Activated CD8-positive, alpha-beta memory T cell treated with anti-CD3 and anti-CD28 coated beads, Interleukin-2, amount 50 U/mL, for 48 hours (primary cell): Measurements from ENCODE around the gene TOP2A.
"Not testable (repeated sequence)": the region's sequence is repeated elsewhere in the genome, so short reads cannot be mapped to it uniquely, and the experiment has no call there.

Source experiments
- DNase-seq: peaks from one replicate; pipeline ENCODE4 v3.0.0-alpha.2; 2020

Gene TOP2A

DNA sequence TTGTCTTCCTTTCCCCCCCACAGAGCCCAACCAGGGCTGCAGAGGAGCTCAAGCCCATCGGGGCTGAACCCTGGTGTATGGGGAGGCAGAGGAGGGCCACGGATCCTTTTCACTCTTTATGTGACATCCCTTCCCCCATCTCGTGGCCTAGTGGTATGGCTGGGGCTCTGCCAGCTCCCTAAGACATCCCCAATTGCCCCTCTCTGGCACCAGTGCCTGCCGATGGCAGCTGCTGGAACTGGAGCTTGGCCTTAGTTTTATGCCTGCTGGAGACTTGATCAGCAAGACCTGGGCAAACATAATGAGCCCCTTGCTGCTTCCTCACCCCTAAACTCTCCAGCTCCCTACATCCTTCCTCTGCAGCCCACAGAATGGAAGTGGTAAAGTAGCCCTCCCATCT lies 8.0 kb upstream of the TOP2A start:
- DNase-seq: peak; percentile 53

DNA sequence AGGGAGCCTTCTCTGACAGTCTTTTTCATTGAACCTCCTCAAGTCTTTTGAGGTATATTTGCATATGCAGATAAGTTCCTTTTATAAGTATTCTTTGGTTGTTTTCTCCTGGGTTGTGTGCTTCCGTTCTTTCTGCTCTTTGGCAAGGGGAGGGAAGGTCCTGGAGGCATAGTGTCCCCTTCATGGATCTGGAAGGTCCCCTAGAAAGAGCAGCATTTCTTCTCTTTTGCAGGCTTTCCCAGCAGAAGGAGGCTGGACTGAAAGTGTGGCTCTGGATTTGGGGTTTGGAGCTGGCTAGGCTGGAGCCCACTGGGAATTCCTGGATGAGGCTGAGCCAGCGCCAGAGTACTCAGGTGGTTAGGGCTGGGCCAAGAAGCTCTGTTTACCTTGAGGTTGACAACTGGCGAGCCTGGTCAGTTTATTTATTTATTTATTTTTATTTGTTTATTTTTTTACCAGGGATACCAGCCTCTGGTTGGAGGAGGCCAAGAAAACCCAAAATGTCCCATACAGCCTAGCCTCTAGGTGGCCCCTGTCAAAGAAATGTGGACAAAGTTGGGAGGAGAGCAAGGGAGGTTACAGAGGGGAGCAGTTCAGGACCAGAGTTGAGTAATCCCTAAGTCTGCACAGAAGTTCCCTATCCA lies 5.4 kb upstream of the TOP2A start:
- DNase-seq: peak; percentile 20

DNA sequence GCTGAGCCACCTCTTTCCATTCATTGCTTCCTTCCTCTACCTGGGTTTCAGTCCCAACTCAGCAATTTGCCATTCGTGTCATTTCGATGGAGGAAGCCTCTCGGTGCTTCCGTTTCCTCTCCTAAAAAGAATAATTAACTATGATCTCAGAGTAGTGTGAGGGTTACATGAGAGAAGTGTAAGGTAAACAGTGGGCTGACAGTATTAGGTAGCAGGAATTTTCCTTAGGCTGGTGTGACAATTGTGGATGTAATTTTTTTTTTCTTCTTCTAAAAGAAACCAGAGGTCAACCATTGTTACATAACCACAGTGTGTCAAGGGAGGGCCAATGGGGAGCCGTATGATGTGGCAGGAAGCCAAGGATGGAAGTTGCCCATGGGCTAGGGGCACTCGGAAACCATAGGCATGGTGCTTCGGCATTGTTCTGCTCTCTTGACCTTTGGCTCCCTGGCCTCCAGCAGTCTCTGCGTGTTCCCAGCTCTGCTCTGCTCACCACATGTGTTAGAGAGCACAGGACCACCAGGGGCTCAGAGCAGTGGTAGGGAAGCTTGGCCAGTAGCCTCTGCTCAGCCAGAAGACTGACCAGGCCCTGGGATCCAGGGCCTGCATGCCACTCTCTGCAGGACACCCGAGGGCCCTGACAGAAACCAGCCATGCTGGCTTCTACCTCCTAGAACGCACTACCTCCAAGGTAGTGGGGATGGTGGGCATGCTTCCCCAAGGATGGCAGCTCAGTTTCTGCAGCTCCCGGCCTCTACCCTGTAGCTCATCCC lies 2.0 kb upstream of the TOP2A start:
- DNase-seq: peak; percentile 47

DNA sequence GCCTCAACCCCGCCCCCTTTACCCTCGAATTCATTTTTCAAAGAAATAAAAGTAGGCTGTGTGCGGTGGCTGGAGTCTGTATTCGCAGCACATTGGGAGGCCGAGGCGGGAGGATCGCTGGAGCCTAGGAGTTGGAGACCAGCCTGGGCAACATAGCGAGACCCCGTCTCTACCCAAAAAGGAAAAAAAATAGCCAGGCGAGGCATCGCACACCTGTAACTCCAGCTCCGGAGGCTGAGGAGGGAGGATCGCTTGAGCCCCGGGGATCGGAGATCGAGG lies 671 bp upstream of the TOP2A start:
- peak; percentile 60 for DNase-seq

DNA sequence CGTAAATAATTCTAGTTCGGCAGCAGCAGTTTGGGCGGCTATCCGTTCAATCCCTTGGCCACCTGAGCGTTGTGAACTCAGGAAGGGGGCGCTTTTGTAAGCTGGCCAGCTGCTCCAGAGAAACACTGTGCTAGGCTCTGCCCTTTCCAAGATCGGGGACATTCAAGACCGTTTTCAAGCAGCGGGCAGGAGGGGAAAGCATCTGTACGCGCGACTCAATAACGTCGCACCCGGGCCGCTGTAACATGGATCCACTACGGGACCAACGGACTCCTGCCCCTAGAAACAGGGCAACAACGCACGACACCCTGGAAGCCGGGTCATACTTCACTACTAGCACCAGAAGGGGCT lies 463 bp downstream of the TOP2A start:
- no peak for DNase-seq

DNA sequence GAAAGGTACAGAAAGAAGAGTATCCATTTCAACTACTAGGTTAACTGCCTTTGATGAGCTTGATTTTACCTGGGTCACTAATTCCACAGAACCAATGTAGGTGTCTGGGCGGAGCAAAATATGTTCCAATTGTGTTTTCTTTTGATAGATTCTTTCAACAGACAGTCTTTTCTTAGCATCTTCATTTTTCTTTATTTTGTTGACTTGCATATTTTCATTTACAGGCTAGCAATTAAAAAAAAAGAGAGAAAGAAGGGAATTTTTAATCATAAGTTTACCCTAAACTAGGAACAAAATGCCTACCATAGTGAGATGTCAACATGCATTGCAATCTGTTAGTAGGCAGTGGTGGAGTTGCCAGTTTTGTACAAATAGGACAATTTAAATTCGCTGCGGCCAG lies 1.0 kb downstream of the TOP2A start:
- peak; percentile 28 for DNase-seq

DNA sequence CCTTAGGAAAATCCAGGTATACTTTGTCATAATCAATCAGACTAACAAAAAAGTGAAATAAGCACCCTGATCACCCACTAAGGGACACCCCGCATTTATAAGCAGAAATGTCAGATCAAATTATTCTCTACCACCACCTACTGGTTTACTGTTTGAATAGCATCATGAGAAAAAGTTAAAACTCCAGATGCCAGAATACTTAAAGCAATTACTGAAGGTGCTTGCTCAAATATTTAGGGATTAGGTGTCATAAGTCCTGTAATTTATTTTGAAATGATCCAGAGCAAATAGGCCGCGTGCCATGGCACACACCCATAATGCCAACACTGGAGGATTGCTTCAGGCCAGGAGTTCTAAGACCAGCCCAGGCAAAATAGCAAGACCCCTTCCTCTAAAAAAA lies 2.3 kb downstream of the TOP2A start:
- DNase-seq: no peak

DNA sequence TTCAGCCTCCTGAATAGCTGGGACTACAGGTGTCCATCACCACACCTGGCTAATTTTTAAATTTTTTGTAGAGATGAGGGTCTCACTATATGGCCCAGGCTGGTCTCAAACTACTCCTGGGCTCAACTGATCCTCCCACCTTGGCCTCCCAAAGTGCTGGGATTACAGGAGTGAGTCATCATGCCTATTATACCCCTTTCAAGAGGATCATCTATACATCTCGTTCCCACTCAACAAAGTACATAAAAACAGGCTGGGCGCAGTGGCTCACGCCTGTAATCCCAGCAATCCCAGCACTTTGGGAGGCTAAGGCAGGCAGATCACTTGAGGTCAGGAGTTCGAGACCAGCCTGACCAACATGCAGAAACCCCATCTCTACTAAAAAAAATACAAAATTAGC lies 3.4 kb downstream of the TOP2A start:
- not testable (repeated sequence) for DNase-seq

DNA sequence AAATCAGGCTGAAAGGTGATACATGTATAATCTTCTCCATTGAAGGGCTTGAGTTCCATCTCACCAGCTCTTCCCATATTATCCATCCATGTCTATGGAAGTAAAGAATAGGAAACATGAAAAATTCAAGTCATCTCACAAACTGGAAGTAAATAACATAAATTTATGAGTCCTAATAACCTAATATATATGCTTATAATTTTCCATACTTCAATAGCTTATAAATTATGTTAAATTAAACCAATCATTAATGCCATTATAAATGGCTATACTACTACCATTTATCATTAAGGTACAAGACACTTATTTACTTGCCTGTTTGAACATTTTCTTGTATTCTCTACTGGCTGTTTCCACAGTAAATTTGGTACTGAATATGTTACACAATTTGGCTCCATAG lies 4.8 kb downstream of the TOP2A start:
- DNase-seq: no peak

DNA sequence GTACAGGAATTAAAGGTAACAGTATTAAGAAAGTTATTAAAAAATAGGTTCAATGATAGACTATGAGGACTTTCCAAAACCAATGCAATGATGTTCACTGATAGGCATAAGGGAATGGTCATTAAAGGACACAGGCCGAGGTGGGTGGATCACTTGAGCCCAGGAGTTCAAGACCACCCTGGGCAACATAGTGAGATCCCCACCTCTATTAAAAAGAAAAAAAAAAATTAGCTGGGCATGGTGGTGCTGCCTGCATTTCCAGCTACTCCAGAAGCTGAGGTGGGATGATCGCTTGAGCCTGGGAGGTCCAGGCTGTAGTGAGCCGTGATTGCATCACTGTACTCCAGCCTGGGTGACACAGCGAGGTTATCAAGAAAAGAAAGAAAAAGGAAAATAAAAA lies 5.9 kb downstream of the TOP2A start:
- no peak for DNase-seq

DNA sequence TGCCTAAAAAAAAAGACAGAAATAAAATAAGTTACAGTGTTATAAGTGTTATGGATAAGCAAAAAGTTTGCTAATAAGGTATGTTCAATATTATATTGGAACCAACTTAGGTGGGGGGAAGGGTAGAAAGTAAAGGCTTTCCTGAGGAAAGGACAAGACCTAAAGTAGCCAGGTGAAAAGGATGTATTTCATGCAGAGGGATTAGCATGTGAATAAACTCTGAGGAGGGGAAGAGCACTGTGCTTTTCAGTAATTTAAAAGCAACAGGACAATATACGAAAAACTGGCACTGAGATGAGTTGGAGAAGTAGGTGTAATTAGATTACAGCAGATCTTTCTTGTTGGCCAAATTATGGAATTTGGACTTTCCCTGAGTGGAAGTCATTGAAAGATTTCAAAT lies 7.6 kb downstream of the TOP2A start:
- DNase-seq: no peak

DNA sequence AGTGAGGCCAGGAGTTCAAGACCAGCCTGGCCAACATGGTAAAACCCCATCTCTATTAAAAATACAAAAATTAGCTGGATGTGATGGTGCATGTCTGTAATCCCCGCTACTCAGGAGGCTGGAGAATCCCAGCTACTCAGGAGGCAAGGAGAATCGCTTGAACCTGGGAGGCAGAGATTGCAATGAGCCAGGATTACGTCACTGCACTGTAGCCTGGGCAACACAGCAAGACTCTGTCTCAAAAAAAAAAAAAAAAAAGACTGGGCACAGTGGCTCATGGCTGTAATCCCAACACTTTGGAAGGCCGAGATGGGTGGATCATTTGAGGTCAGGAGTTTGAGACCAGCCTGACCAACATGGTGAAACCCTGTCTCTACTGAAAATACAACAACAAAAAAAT lies 8.2 kb downstream of the TOP2A start:
- DNase-seq: not testable (repeated sequence)

DNA sequence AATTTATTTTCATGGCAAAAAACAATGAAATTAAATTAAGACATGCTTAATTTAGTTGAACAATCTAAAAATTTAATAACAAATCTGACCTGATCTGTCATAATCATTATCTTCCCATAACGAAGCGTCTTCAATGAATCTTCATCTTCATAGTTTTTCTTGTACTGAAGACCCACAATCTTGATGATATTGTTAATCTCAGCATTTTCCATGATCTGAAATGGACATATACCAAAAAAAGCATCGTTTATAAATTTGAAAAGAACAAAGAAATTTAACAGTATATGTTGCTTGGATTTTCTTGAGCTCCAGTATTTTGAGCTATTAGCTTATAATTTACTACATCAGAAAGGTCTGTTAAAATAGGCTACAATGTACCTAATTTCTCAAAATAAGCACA lies 10.2 kb downstream of the TOP2A start:
- no peak for DNase-seq

DNA sequence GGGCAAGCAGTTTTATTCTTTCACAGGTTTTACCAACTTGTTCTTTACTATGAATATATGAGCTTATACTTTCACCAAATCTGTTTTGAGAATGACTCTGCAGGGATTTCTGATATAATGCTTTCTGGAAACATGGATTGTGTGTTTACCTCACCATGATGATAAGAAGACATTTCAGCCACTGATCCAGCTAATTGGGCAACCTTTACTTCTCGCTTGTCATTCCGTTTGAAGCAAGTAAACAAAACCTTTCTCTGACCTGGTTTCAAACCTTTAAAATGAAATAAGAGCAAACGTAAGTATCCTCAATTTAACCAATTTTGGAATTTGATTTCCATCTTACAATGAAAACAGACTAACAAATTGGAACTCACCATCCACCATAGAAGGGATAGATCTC lies 13.7 kb downstream of the TOP2A start:
- DNase-seq: no peak

DNA sequence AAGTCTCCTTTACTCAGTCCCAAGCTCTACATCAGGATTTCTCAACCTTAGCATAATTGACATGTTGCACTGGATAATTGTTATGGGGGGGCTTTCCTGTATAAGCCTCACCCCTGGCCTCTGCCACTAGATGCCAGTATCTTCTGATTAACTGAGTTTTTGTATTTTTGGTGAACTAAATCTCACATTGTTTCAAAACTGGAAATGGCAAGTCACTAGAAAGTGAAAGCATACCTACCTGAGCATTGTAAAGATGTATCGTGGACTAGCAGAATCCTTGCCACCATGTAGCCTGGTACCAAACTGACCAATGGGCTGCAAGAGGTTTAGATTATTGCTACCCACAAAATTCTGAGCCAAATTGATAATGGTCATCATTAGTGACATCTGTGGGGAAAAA lies 15.0 kb downstream of the TOP2A start:
- no peak for DNase-seq

DNA sequence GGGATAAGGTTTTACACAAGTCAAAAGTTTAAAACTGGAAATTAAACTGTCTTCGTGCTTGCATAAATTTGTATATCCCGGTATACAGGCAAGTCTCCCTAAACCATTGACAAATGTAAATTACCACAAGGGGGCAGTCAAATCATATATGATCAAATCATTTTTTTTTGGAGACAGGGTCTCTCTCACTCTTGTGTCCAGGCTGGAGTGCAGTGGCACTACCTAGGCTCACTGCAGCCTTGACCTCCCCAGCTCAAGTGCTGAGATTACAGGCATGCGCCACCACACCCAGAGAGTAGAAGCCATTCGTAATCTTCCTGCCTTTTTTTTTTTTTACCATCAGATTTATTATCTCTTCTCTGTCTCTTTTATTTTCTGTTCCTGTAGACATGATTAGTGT lies 18.5 kb downstream of the TOP2A start:
- no peak for DNase-seq

DNA sequence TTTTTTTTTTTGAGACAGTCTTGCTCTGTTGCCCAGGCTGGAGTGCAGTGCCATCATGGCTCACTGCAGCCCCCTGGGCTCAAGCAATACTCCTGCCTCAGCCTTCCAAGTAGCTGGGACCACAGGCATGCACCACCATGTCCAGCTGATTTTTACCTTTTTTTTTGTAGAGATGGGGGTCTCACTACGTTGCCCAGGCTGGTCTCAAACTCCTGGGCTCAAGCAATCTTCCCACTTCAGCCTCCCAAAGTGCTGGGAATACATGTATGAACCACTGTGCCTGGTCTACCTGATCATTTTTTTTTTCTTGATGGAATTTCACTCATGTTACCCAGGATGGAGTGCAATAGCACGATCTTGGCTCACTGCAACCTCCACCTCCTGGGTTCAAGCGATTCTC lies 31.1 kb downstream of the TOP2A start:
- not testable (repeated sequence) for DNase-seq

DNA sequence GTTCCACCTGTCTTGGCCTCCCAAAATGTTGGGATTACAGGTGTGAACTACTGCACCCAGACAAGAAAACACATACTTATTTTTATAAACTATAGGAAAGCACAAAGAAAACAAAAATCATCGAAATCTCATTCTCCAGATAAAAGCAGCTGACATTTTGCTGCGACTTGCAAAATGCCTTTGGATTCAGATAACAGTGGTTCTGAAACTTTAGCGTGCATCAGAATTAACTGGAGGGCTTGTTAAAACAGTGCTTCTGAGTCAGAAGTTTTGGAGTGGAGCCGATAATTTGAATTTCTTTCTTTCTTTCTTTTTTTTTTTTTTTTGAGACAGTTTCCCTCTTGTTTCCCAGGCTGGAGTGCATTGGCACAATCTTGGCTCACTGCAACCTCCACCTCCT lies 35.4 kb downstream of the TOP2A start:
- no peak for DNase-seq

DNA sequence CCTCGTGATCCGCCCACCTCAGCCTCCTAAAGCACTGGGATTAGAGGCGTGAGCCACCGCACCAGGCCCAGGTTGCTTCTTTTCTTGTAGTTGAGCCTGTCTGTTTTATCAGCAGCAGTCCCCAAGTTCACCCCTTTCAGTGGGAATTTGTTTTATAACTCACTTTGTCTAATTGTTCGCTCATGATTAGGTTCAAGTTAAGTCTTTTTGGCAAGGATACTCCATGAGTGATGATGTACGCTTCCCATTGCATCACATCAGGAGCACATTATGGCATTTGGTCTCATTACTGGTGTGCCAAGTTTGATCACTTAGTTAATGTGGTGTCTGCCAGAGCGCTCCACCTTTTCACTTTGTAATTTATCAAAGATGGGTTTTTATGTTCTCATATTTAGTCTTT lies 38.7 kb downstream of the TOP2A start:
- no peak for DNase-seq

DNA sequence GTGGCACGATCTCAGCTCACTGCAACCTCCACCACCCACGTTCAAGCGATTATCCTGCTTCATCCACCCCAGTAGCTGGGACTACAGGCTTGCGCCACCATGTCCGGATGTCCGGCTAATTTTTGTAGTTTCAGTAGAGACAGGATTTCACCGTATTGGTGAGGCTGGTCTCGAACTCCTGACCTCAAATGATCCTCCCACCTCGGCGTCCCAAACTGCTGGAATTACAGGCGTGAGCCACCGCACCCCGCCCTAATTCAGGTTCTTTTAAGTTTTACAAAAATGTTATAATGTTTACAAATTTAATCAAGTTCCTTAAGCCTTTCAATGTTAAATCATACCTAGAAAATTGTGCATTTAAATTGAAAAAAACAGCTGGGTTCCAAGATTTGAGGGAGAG lies 39.9 kb downstream of the TOP2A start:
- DNase-seq: no peak

DNA sequence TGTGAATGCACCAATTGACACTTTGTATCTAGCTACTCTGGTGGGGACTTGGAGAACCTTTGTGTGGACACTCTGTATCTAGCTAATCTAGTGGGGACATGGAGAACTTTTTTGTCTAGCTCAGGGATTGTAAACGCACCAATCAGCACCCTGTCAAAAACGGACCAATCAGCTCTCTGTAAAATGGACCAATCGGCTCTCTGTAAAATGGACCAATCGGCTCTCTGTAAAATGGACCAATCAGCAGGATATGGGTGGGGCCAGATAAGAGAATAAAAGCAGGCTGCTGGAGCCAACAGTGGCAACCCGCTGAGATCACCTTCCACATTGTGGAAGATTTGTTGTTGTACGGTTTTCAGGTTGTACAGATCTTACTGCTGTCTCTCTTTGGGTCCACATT lies 41.2 kb downstream of the TOP2A start:
- peak; percentile 41 for DNase-seq

DNA sequence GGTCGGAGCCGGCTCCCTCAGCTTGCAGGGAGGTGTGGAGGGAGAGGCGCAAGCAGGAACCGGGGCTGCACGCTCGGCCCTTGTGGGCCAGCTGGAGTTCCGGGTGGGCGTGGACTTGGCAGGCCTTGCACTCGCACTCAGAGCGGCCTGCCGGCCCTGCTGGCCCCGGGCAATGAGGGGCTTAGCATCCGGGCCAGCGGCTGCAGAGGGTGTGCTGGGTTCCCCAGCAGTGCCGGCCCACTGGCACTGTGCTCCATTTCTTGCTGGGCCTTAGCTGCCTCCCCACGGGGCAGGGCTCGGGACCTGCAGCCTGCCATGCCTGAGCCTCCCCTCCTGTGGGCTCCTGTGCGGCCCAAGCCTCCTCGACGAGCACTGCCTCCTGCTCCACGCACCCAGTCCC lies 41.9 kb downstream of the TOP2A start:
- DNase-seq: peak; percentile 40

DNA sequence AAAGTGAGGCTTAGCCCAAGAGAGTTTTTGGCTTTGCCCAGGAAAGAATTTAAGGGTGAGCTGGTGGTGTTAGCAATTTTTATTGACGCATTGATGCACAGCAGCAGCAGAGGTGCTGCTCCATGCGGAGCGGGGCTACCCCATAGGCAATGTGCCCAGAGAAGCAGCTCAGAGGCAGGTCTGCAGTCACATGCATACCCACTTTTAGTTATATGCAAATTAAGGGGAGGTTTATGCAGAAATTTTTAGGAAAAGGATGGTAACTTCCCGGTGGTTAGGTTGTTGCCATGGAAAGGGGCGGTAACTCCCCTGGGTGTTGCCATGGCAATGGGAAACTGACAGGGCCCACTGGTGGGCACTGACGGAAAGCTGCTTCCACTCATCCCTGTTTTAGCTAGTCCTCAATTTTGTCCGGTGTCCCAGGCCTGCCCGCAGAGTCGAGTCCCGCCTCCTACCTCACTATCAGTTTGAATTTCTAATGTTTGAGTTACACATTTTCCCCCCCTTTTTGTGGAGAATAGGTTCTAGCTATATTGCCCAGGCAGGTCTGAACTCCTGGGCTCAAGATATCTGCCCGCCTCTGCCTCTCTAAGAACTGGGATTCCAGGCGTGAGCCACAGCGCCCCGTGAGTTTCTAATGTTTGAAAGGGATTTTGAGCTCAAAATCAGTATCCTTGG lies 42.7 kb downstream of the TOP2A start:
- peak; percentile 37 for DNase-seq

DNA sequence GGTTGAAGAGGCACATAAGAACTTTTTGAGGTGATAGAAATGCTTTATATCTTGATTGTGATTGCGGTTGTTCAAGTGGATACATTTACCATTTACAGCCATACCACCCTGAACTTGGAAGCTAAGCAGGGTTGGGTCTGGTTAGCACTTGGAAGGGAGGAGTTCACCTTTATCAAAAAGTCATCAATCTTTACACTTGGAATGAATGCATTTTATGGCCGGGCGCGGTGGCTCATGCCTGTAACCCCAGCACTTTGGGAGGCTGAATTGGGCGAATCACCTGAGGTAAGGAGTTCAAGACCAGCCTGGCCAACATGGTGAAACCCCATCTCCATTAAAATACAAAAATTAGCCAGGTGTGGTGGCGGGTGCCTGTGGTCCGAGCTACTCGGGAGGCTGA lies 43.7 kb downstream of the TOP2A start:
- DNase-seq: peak; percentile 44

DNA sequence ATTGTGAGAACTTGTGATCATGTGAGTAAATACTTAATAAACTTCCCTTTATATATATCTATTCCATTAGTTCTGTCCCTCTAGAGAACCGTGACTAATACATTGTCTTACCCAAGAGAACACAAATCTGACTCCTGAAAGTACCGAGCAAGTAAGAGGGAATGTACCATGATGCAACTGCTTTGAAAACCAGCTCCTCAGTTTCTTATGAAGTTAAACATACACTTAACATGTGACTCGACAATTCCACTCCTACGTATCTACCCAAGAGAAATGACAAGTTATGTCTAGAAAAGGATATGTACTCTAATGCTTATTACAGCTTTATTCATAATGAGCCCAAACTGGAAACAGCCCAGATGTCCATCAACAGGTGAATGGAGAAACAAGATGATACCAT lies 44.4 kb downstream of the TOP2A start:
- DNase-seq: no peak
